T-helper 2 cell treated with Interferon-gamma antibody and Interleukin-4, amounts not matched to agents 100 ng/mL and 5 ng/mL, for 36 hours (primary cell): ENCODE data around the gene ACTG1. TPM values are rescaled to one million over a fixed set of nuclear protein-coding genes. Genes with fewer than 3 reads are reported as not detected.

Experiments used
- intact Hi-C: fragments of 100-400 bp; cut with micrococcal nuclease; formaldehyde crosslinking; loops from one replicate; pipeline ENCODE4 v1.15.1; 2023
- total RNA-seq: library from RNA; stranded (reverse); gene quantifications from 2 replicates; pipeline ENCODE4 v1.2.3, GENCODE V29; 2022

ACTG1 gene
- total RNA-seq, 1 donor from 2014 or later: 5,595 TPM

- intact Hi-C loops: no loop called here
Measured at GRCh38 chr17:81545160-81545949, 32.8 kb upstream of the ACTG1 start.

DNA sequence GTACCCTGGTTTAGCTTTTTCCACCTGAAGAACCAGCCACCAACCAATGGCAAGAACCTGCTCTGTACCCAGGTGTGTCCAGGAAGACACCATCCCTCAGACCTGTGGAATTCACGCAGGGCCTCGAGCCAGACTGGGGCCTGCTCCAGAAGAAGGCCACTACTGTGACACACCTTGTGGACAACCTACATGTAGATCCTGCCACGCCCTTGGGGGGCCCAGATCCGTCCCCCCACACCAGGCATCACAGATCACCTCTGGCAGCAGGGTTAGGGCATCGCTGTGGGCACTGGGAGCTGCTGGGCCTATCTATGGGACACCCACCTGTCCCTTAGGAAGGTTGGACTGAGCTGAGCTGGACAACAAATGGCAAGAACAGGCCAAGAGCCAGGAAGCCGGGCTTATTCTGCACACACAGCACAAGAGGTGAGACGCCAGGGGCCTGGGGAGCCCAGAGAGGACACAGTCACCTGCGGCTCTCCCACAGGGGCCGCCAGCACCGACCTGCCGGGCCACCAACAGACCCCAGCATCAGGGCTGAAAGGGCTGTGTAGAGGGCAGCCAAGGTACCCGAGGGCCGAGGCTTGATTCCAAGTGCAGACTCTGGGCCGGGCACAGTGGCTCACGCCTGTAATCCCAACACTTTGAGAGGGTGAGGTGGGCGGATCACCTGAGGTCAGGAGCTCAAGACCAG lies 31.8 kb upstream of the ACTG1 start:
- intact Hi-C loops: no loop called here

DNA sequence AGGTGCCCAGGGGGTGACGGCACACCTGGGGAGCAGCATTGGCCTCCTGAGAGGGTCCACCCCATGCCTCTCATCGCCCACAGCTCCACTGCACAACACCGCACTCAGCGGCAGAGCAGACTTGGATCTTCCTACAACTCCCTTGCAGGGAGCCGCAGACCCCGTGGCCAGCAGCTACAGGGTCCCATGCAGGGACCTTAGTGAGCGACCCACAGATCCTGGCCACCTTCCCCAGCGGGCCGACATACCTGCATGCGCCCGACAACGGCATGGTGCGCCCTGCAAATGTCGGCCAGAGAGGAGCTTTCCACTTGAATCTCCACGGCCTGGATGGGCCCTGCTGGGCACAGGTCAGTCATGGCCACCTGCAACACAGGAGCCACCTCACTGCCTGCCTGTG lies 31.2 kb upstream of the ACTG1 start:
- intact Hi-C loops: no loop called here

GRCh38 chr17:81543339-81543675 lies 30.7 kb upstream of the ACTG1 start:
- intact Hi-C loops: no loop called here

- intact Hi-C loops: no loop called here
Measured at GRCh38 chr17:81542431-81543338, 30.1 kb upstream of the ACTG1 start.

- intact Hi-C loops: no loop called here
Measured at GRCh38 chr17:81541123-81541522, 28.5 kb upstream of the ACTG1 start.

GRCh38 chr17:81540676-81541027 lies 28.1 kb upstream of the ACTG1 start:
- intact Hi-C loops: no loop called here

DNA sequence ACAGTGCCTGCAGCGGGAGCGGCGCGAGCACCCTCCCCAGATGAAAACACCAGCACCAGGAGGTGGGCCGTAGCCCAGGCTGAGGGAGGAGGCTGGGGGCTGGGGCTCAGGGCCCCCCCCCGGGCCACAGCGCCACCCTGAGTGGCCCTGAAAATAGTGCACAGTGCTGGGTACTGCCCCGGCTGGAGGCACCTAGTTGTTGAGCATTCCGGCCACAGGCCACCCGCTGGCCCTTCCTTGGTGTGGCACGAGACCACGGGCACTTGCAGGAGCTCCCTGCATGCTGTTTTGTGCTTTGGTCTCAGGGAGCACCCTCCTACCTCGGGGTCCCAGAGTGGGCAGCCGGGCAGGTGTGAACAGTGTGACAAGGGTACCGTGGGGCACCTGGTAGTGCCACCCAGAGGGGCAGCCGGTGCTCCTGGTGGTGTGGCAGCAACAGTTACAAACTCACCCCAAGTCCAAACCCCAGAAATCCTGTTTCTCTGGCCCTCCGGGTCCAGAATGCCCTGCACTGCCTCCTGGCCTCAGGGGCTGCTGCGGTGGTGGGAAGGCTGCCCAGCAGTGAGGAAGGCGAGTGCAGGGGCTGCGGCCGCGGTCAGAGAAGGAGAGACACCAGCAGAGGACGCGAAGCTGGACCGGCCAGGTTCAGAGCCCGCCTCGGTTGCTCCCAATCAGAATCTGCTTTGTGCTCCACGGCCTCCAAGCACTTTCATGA lies 27.5 kb upstream of the ACTG1 start:
- intact Hi-C loops: no loop called here

DNA sequence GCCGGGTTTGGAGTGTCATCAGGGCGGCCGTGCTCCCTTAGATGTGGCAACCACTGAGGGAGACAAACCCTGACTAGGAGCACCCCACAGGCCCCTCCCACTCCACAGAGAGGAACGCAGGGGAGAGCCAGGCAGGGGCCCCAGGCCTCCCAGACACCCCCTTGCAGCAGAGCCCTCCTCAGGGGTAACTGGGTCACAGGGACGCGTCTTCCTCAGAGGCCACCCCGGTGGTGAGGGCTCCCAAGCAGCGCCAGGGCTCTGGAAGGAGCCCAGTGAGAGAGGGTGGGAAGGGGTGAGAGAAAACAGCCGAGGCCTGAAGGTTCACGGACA lies 26.9 kb upstream of the ACTG1 start:
- intact Hi-C loops: no loop called here

DNA sequence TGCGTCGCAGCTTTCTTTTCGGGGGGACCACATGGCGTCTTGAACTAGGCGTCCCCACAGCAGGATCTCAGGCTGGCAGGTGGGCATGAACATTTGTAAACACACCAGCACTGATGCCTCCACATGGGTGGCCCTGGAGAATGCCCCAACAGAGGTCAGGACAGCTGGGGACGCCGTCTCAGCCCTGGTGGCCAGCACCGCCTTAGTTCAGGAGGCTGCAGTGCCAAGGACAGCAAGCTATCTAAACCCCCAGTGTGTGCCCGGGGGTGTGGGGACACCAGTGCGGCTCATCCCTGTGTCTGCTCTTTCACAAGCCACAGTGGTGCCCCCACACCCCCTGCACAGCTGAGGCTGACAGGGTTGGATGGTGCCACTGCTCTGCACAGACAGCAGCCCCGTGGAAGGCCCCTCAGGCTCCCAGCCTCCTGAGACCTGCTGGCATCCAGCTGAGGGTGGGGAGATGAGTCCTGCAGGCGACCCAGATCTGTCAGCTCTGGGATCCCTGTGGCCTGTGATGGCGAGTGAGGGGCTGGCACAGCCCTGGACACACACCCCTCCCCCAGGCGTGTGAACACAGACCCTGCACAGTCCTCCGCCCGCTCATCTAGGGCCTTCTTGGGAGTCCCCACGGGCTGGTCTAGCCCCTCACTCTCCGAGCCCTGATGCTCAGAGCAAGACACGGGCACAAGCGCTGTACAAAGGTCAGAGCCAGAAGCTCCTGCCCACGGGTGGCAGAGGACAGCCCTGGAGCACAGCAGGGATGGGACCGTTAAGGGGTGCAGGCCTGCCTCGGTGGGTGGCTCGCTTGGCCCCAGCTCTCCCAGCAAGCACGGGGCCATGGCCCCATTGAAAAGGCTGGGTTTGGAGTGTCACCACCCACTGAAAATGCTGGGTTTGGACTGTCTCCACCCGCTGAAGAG lies 26.3 kb upstream of the ACTG1 start:
- intact Hi-C loops: no loop called here

- intact Hi-C loops: no loop called here
Measured at GRCh38 chr17:81537856-81538555, 25.4 kb upstream of the ACTG1 start.

GRCh38 chr17:81537343-81537855 lies 24.8 kb upstream of the ACTG1 start:
- intact Hi-C loops: no loop called here

DNA sequence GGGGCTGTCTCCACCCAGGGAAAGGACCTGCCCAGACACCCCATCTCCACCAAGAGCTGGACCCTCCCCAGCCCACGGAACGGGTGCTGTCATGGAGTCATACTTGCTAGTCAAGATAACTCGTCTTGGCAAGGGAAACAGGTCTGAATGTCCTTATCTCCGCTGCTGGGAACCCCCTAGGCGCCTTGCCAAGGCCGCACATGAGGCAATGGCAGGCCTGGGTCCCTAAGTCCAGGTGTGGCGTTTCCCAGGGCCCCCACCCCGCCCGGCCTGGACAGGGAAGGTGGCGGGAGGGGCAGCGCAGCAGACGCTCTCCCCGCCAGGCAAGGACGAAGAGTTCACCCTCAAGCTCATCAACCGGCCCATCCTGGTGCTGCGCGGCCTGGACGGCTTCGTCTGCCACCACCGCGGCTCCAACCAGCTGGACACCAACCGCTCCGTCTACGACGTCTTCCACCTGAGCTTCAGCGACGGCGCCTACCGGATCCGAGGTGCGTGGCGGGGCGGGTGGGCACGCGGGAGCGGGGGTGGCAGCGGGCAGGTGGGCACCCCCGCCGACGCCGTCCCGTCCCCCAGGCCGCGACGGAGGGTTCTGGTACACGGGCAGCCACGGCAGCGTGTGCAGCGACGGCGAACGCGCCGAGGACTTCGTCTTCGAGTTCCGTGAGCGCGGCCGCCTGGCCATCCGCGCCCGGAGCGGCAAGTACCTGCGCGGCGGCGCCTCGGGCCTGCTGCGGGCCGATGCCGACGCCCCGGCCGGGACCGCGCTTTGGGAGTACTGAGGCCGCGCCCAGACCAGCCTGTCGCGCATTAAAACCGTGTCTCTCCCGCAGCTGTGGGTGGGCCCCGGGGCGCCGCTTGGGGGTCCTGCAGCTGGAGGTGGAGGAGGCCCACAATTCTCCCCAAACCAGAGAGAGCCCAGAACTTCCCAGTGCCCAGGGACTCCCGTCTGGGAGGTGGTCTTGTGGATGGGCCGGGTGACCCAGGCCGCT lies 24.0 kb upstream of the ACTG1 start:
- intact Hi-C loops: no loop called here

- intact Hi-C loops: no loop called here
Measured at GRCh38 chr17:81535480-81536298, 23.1 kb upstream of the ACTG1 start.

DNA sequence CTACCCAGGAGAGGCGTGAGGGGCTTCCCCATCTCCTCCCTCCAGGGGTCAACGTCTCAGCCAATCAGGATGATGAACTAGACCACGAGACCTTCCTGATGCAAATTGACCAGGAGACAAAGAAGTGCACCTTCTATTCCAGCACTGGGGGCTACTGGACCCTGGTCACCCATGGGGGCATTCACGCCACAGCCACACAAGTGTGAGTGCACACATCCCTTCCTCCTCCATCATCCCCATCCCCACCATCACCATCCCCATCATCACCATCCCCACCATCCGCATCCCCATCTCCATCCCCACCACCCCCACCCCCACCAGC lies 22.4 kb upstream of the ACTG1 start:
- intact Hi-C loops: no loop called here

GRCh38 chr17:81534157-81535006 lies 21.8 kb upstream of the ACTG1 start:
- intact Hi-C loops: no loop called here
